GM19395 (cell line): Measurements from ENCODE around the gene NALCN.

Experiments used
- ATAC-seq: cut with Tn5 transposase; IDR thresholded peaks from one replicate; pipeline ENCODE4 v1.9.1; 2021; ENCODE audit warnings: mild to moderate bottlenecking, moderate library complexity; ENCODE audit not compliant: unreplicated experiment

NALCN gene

GRCh38 chr13:101140936-101141335 lies 275.4 kb downstream of the NALCN start:
- no peak for ATAC-seq

- ATAC-seq: no peak
Measured at GRCh38 chr13:101140087-101140770, 276.1 kb downstream of the NALCN start.

GRCh38 chr13:101139081-101139480 lies 277.2 kb downstream of the NALCN start:
- ATAC-seq: no peak

- ATAC-seq: peak; percentile 94
Measured at GRCh38 chr13:101127741-101128353, 288.5 kb downstream of the NALCN start.

- ATAC-seq: no peak
Measured at GRCh38 chr13:101123028-101123427, 293.3 kb downstream of the NALCN start.

- ATAC-seq: no peak
Measured at GRCh38 chr13:101121608-101122007, 294.7 kb downstream of the NALCN start.

- no peak for ATAC-seq
Measured at GRCh38 chr13:101120007-101120406, 296.3 kb downstream of the NALCN start.

- no peak for ATAC-seq
Measured at GRCh38 chr13:101116826-101117225, 299.5 kb downstream of the NALCN start.

GRCh38 chr13:101116341-101116740 lies 300.0 kb downstream of the NALCN start:
- ATAC-seq: no peak

GRCh38 chr13:101115762-101116171 lies 300.5 kb downstream of the NALCN start:
- ATAC-seq: no peak

GRCh38 chr13:101111894-101112293 lies 304.4 kb downstream of the NALCN start:
- ATAC-seq: no peak

GRCh38 chr13:101109005-101109404 lies 307.3 kb downstream of the NALCN start:
- ATAC-seq: no peak

- ATAC-seq: no peak
Measured at GRCh38 chr13:101098873-101099272, 317.4 kb downstream of the NALCN start.

GRCh38 chr13:101092985-101093384 lies 323.3 kb downstream of the NALCN start:
- ATAC-seq: no peak

- no peak for ATAC-seq
Measured at GRCh38 chr13:101090287-101090686, 326.0 kb downstream of the NALCN start.

- no peak for ATAC-seq
Measured at GRCh38 chr13:101085551-101085950, 330.8 kb downstream of the NALCN start.

GRCh38 chr13:101082441-101082840 lies 333.9 kb downstream of the NALCN start:
- ATAC-seq: no peak

GRCh38 chr13:101080616-101081015 lies 335.7 kb downstream of the NALCN start:
- ATAC-seq: no peak

GRCh38 chr13:101065329-101065728 lies 351.0 kb downstream of the NALCN start:
- ATAC-seq: no peak

- no peak for ATAC-seq
Measured at GRCh38 chr13:101059793-101060192, 356.5 kb downstream of the NALCN start.

- ATAC-seq: no peak
Measured at GRCh38 chr13:101058841-101059240, 357.5 kb downstream of the NALCN start.

GRCh38 chr13:101053301-101054093 lies 362.8 kb downstream of the NALCN start:
- no peak for ATAC-seq
